K562 (cell line): Measurements from ENCODE around the gene DDR2. TPM values are rescaled to one million over a fixed set of nuclear protein-coding genes. Genes with fewer than 3 reads are reported as not detected.
A peak's percentile ranks its signal among the peaks of the same experiment; 100 is the strongest.

ENCODE experiments used
- ATAC-seq: fragments of 200-7000 bp; cut with Tn5 transposase; 3 replicates; pipeline ENCODE4 v1.9.1; 2020; ENCODE audit warnings: moderate library complexity
- BruUV-seq: library from RNA; stranded (reverse); fragments of 400-500 nt; replicated peaks from 2 replicates; lab custom pipeline; 2021; lab: Mats Ljungman, UMichigan
- CTCF ChIA-PET: fragments of 300-600 bp; formaldehyde crosslinking; extraction: SDS; loops from one replicate; lab custom pipeline; 2021; ENCODE audit warnings: low intra/inter-chr PET ratio; lab: Yijun Ruan, JAX
- POLR2A ChIA-PET: fragments of 300-600, 350-650 bp; sonication (Branson Sonifier 250); formaldehyde crosslinking; extraction: SDS; loops from one replicate; lab custom pipeline; 2021; ENCODE audit warnings: antibody characterized with exemption, inconsistent platforms; lab: Yijun Ruan, JAX
- DNase-seq, 4 experiments: peaks; one replicate each; pipeline versions ENCODE4 v3.0.0 to v3.0.0-alpha.2; 2011 to 2018; ENCODE audit warnings: low spot score in 3 of 4, mixed read lengths in 3 of 4; ENCODE audit errors: extremely low read depth in 1 of 4
- FAIRE-seq: peaks from 2 replicates; lab custom pipeline; 2011; peaks lifted over from hg19 to GRCh38; lab: Jason Lieb, UNC
- H2AFZ ChIP-seq: 2 replicates; pipeline ENCODE4 v1.6.0; 2011; ENCODE audit warnings: low read depth, low read length, control low read depth, inconsistent platforms
- H3K27ac ChIP-seq: fragments of 200-600 bp; 3 replicates; pipeline ENCODE4 v1.8.0; 2011; ENCODE audit warnings: low read depth, mild to moderate bottlenecking, control low read depth, inconsistent platforms, low read length, moderate library complexity, mixed read lengths; ENCODE audit errors: extremely low read depth
- H3K27me3 ChIP-seq, 2 experiments: fragments of 300-600 bp in 1 of 2; 2 replicates in 1 of 2; 3 replicates in 1 of 2; pipeline versions ENCODE4 v1.6.0 to v1.8.0; 2011; ENCODE audit warnings: inconsistent platforms in 2 of 2, low read length in 2 of 2, mild to moderate bottlenecking in 1 of 2, mixed read lengths in 1 of 2, moderate library complexity in 1 of 2; ENCODE audit not compliant: control insufficient read depth in 2 of 2, insufficient read depth in 2 of 2
- H3K36me3 ChIP-seq: fragments of 300-600 bp; 3 replicates; pipeline ENCODE4 v1.8.0; 2011; ENCODE audit warnings: mild to moderate bottlenecking, low read length, inconsistent platforms; ENCODE audit not compliant: control insufficient read depth, insufficient read depth
- H3K4me1 ChIP-seq, 2 experiments: fragments of 200-600 bp in 1 of 2; replicated peaks in 1 of 2; 2 replicates in 1 of 2; 3 replicates in 1 of 2; pipeline versions ENCODE4 v1.5.1 to v1.8.0; 2011; ENCODE audit warnings: inconsistent platforms in 2 of 2, low read length in 2 of 2, mild to moderate bottlenecking in 1 of 2, mixed read lengths in 1 of 2, moderate library complexity in 1 of 2; ENCODE audit not compliant: control insufficient read depth in 2 of 2, insufficient read depth in 2 of 2
- H3K4me2 ChIP-seq: 2 replicates; pipeline ENCODE4 v1.6.1; 2011; ENCODE audit warnings: low read length, control low read depth, inconsistent platforms, mixed read lengths; ENCODE audit not compliant: insufficient read depth
- H3K4me3 ChIP-seq: fragments of 200-600 bp; sonication (generic), shearing (Covaris generic); 2 replicates; pipeline ENCODE4 v1.5.1; 2016; ENCODE audit warnings: control low read depth, inconsistent platforms
- H3K79me2 ChIP-seq: fragments of 200-600 bp; 3 replicates; pipeline ENCODE4 v1.8.0; 2011; ENCODE audit warnings: low read length, inconsistent platforms; ENCODE audit not compliant: control insufficient read depth, insufficient read depth
- H3K9ac ChIP-seq, 2 experiments: 2 replicates each; pipeline versions ENCODE4 v1.6.0 to v1.6.1; 2011; ENCODE audit warnings: low read depth in 2 of 2, low read length in 2 of 2, control low read depth in 1 of 2, inconsistent platforms in 1 of 2, mild to moderate bottlenecking in 1 of 2, mixed read lengths in 1 of 2; ENCODE audit not compliant: insufficient read depth in 1 of 2
- H3K9me1 ChIP-seq: one replicate; pipeline ENCODE4 v1.6.0; 2011; ENCODE audit warnings: inconsistent platforms, mild to moderate bottlenecking, low read length, moderate library complexity; ENCODE audit not compliant: control insufficient read depth, insufficient read depth
- H3K9me3 ChIP-seq: replicated peaks from 2 replicates; pipeline ENCODE4 v1.5.1; 2011; ENCODE audit warnings: low read depth, low read length, inconsistent platforms; ENCODE audit not compliant: control insufficient read depth, insufficient read depth
- H4K20me1 ChIP-seq: replicated peaks from 2 replicates; pipeline ENCODE4 v1.6.1; 2011; ENCODE audit warnings: low read length, inconsistent platforms, mixed read lengths; ENCODE audit not compliant: control insufficient read depth, insufficient read depth
- ARID1B ChIP-seq: fragments of 450-650 bp; IDR thresholded peaks from 2 replicates; pipeline ENCODE4 v1.6.1; 2016; ENCODE audit warnings: antibody characterized with exemption, mild to moderate bottlenecking, inconsistent platforms
- CSDE1 ChIP-seq, 2 experiments: fragments of 450-650 bp; IDR thresholded peaks; 2 replicates each; pipeline ENCODE4 v1.6.1; 2016; ENCODE audit warnings: mild to moderate bottlenecking in 1 of 2
- ETS2 ChIP-seq: IDR thresholded peaks from 2 replicates; pipeline ENCODE4 v1.6.1; 2016; ENCODE audit warnings: borderline replicate concordance, missing genetic modification characterization, mild to moderate bottlenecking, moderate library complexity, missing compliant biosample characterization; ENCODE audit not compliant: poor library complexity, severe bottlenecking
- FOSL1 ChIP-seq: fragments of 200-800 bp; sonication (Bioruptor generic); conservative IDR thresholded peaks from 2 replicates; pipeline ENCODE4 v1.6.1; 2016; ENCODE audit warnings: missing genetic modification characterization, missing compliant biosample characterization
- JUND ChIP-seq, 2 experiments: IDR thresholded peaks; 2 replicates in 1 of 2; 3 replicates in 1 of 2; pipeline ENCODE4 v1.6.1; 2011; ENCODE audit warnings: borderline replicate concordance in 2 of 2, low read depth in 2 of 2, low read length in 2 of 2, improper control_type of control experiment in 1 of 2, missing biosample characterization in 1 of 2, missing genetic modification characterization in 1 of 2, missing genetic modification reagents in 1 of 2
- KDM4B ChIP-seq, 2 experiments: fragments of 450-650 bp in 1 of 2; sonication (generic) in 1 of 2; IDR thresholded peaks; 2 replicates each; pipeline ENCODE4 v1.6.1; 2016 to 2017; ENCODE audit warnings: borderline replicate concordance in 2 of 2, antibody characterized with exemption in 1 of 2, low read depth in 1 of 2, mild to moderate bottlenecking in 1 of 2
- LCOR ChIP-seq: sonication (generic); formaldehyde crosslinking; IDR thresholded peaks from 2 replicates; pipeline ENCODE4 v1.8.0; 2022; ENCODE audit warnings: mild to moderate bottlenecking, missing genetic modification reagents
- PHB2 ChIP-seq: fragments of 450-650 bp; IDR thresholded peaks from 2 replicates; pipeline ENCODE4 v1.6.1; 2017; ENCODE audit warnings: low read depth
- SNRNP70 ChIP-seq: fragments of 200-400 bp; formaldehyde crosslinking; optimal IDR thresholded peaks from 2 replicates; pipeline ENCODE3; 2017; ENCODE audit warnings: low read depth, low read length
- TAL1 ChIP-seq: fragments of 450-650 bp; IDR thresholded peaks from 2 replicates; pipeline ENCODE4 v1.6.1; 2016; ENCODE audit warnings: mild to moderate bottlenecking
- ZNF174 ChIP-seq: fragments of 250-450 bp; sonication (Bioruptor Pico); IDR thresholded peaks from 2 replicates; pipeline ENCODE4 v1.4.0; 2020; ENCODE audit warnings: mild to moderate bottlenecking
- ZNF224 ChIP-seq: sonication (generic); formaldehyde crosslinking; IDR thresholded peaks from 2 replicates; pipeline ENCODE4 v1.8.0; 2022; ENCODE audit warnings: mild to moderate bottlenecking, missing genetic modification reagents
- WGBS: fragments of 100-300 bp; shearing (Covaris generic); methylation state at CpG from one replicate; pipeline ENCODE4 v1.1.6; 2016; ENCODE audit warnings: low coverage, mixed read lengths; ENCODE audit not compliant: insufficient coverage; ENCODE audit errors: missing lambda C conversion rate; 5-methylcytosine and 5-hydroxymethylcytosine counted together
- in situ Hi-C: fragments of 300-500 bp; cut with MboI; formaldehyde crosslinking; loops from 4 replicates; pipeline ENCODE4 v1.15.0; 2018; ENCODE audit warnings: inconsistent platforms, mixed read lengths
- intact Hi-C: fragments of 100-400 bp; cut with micrococcal nuclease; formaldehyde crosslinking; loops from 2 replicates; pipeline ENCODE4 v1.14.2; 2022
- polyA plus RNA-seq, 8 experiments: library from polyadenylated mRNA; depleted of rRNA in 4 of 8; stranded (reverse) in 5 of 8; unstranded in 3 of 8; fragments of >200 nt; fragmentation: Nextera tagmentation in 2 of 8; fragmentation: Illumina TruSeq in 1 of 8; extraction: Ambion mirVana in 2 of 8; extraction: Trizol in 1 of 8; gene quantifications; 2 replicates each; pipeline versions ENCODE4 v1.2.1 to v1.2.3, GENCODE V29; 2011 to 2014; ENCODE audit warnings: inconsistent platforms in 1 of 8, missing spikeins in 1 of 8
- total RNA-seq, 7 experiments: library from RNA; depleted of rRNA in 6 of 7; stranded (reverse); fragments of >200 nt in 6 of 7; fragmentation: Illumina TruSeq in 2 of 7; extraction: Trizol in 2 of 7; gene quantifications; 2 replicates each; pipeline versions ENCODE4 v1.2.1 to v1.2.3, GENCODE V29; 2011 to 2021; ENCODE audit warnings: low replicate concordance in 1 of 7
- TF ChIP-seq, protein P1 (sequence below): sonication (generic); formaldehyde crosslinking; IDR thresholded peaks from 2 replicates; pipeline ENCODE4 v1.8.1; 2023; ENCODE audit warnings: mild to moderate bottlenecking, missing genetic modification reagents, moderate library complexity
- TF ChIP-seq, protein P2 (sequence below): fragments of 450-650 bp; formaldehyde crosslinking; IDR thresholded peaks from 2 replicates; pipeline ENCODE4 v1.4.0; 2022; ENCODE audit warnings: missing genetic modification characterization

DDR2 gene
- total and polyA plus RNA-seq, 9 of the 15 experiments (the other 6 are each of a cell fraction or from before 2014, with no cell fraction given) = 0.36 to 2.0 (median 1.1) TPM

DNA sequence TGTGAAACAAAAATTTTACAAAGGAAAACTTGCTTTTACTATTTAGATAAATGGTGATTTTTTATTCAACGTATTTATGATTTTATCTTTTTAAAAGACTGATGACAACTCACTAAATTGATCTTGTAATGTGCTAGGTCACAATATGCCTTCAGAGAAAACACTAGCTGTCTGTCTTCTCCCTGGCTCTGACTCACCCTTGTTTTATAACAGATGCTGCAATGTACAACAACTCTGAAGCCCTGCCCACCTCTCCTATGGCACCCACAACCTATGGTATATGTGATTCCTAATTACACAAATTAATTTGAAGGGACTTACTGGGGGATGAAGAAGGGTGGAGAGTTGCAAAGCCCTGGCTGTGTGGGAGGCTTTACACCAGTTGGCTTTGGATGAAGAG is 133.5 kb downstream of the DDR2 start (continued):
- TF ChIP-seq ZNF174 (no peak), KDM4B (IDR thresholded peaks at IDR 0.05; ENCODE audit: borderline replicate concordance in 2 of 2, low read depth in 1 of 2) (no peak), PHB2 (no peak), JUND (IDR thresholded peaks at IDR 0.05; ENCODE audit: borderline replicate concordance, low read depth, low read length) (no peak), JUND (tag; IDR thresholded peaks at IDR 0.05; ENCODE audit: borderline replicate concordance, low read depth, low read length) (no peak)
- TF ChIP-seq, protein P1, sequence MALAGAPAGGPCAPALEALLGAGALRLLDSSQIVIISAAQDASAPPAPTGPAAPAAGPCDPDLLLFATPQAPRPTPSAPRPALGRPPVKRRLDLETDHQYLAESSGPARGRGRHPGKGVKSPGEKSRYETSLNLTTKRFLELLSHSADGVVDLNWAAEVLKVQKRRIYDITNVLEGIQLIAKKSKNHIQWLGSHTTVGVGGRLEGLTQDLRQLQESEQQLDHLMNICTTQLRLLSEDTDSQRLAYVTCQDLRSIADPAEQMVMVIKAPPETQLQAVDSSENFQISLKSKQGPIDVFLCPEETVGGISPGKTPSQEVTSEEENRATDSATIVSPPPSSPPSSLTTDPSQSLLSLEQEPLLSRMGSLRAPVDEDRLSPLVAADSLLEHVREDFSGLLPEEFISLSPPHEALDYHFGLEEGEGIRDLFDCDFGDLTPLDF (CRISPR knock-in tag) = no peak

DNA sequence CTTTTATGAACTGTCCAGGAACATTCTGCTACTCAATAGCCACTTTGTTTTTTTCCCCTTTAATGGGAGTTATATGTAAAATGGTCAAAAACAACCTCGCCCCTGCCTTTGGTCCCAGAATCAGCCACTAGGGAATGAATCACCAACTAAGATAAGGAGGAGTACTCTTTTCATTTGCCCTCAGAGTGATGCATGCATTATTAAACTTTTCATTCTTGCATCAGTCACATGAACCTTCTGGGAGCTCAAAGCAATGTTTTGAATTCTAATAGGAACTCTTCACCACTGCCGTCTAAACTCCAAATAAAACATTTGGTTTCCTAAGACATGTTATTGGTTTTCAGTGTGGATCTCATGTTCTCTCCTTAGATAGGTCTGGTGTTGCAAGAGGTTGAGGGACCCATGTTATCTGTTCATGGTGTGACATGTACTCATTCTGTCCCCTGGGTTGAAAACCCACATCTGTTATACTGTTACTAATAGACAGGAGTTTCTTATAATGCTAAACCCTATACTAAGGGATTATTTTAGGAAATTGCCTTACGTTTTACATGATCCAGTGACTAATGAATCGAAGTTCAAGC is 140.4 kb downstream of the DDR2 start:
- intact Hi-C loops (no loop called here), in situ Hi-C loops (no loop called here)
- H3K9me3 ChIP-seq = no peaks in the 10 kb centered on the region
- H3K36me3 ChIP-seq = no peaks in the 10 kb centered on the region
- H3K27me3 ChIP-seq = no peaks in the 10 kb centered on the region
- ChIA-PET POLR2A (no interaction called here), CTCF (no interaction called here)
- H3K4me2 ChIP-seq = no peak overlapping the region
- no TSS peak for BruUV-seq
- DNase-seq (no peak), ATAC-seq (peak; percentile 35; the same call in 2 of the 3 replicates), FAIRE-seq (no peak)
- no peak overlapping the region for H3K9ac ChIP-seq
- H3K79me2 ChIP-seq = no peaks in the 10 kb centered on the region
- H3K27ac ChIP-seq = no peak overlapping the region
- WGBS = 10% methylated on average over 4 of the region's 4 CpGs
- H3K9me1 ChIP-seq = no peaks in the 10 kb centered on the region
- no peak overlapping the region for H2AFZ ChIP-seq
- no peaks in the 10 kb centered on the region for H4K20me1 ChIP-seq
- no peaks in the 10 kb centered on the region for H3K4me1 ChIP-seq
- no peak overlapping the region for H3K4me3 ChIP-seq
- no peak for TF ChIP-seq CSDE1 (IDR thresholded peaks at IDR 0.05)
- 0 out of 2 replicates have a peak, but pooled peaks have one; percentile 16 for TF ChIP-seq FOSL1 (tag)
- TF ChIP-seq TAL1 = no peak
- TF ChIP-seq, protein P2, sequence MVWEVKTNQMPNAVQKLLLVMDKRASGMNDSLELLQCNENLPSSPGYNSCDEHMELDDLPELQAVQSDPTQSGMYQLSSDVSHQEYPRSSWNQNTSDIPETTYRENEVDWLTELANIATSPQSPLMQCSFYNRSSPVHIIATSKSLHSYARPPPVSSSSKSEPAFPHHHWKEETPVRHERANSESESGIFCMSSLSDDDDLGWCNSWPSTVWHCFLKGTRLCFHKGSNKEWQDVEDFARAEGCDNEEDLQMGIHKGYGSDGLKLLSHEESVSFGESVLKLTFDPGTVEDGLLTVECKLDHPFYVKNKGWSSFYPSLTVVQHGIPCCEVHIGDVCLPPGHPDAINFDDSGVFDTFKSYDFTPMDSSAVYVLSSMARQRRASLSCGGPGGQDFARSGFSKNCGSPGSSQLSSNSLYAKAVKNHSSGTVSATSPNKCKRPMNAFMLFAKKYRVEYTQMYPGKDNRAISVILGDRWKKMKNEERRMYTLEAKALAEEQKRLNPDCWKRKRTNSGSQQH (CRISPR knock-in tag) = no peak
- TF ChIP-seq ETS2 (tag) = no peak
- TF ChIP-seq ARID1B = no peak
- no peak for TF ChIP-seq SNRNP70
- TF ChIP-seq LCOR (CRISPR knock-in tag) = no peak
- TF ChIP-seq ZNF224 (CRISPR knock-in tag) = no peak
